ENCODE measurements around the gene HPDL. TPM values are rescaled to one million over a fixed set of nuclear protein-coding genes. Genes with fewer than 3 reads are reported as not detected.

Gene HPDL
- total RNA-seq, 4 donors from 2014 or later, result 1.7 to 2.4 (median 1.7) TPM; not detected in 1

GRCh38 chr1:45345014-45345413, 18.3 kb downstream of the HPDL start:
- peaks cover 0 to 38% (median 11%) of the 10 kb centered on the region in 4 donors for H3K4me1 ChIP-seq
- no peaks in the 10 kb centered on the region for H3K9me3 ChIP-seq
- H3K4me3 ChIP-seq, result no peak overlapping the region
- DNase-seq (ENCODE audit: low spot score in 2 of 2), result no peak
- peaks cover 6 to 44% (median 7%) of the 10 kb centered on the region in 3 donors for H3K36me3 ChIP-seq
- no peak overlapping the region for H3K27ac ChIP-seq
- no peaks in the 10 kb centered on the region for H3K27me3 ChIP-seq
- 88 to 90% methylated on average over 13 of the region's 13 CpGs for WGBS, 2 donors
- TF ChIP-seq EP300 (IDR thresholded peaks at IDR 0.05) (no peak), CTCF (IDR thresholded peaks at IDR 0.05) (no peak), POLR2A (IDR thresholded peaks at IDR 0.05) (no peak)

GRCh38 chr1:45346473-45346872, 19.8 kb downstream of the HPDL start:
- WGBS, 2 donors, result 92 to 96% methylated on average over 2 of the region's 2 CpGs
- no peaks in the 10 kb centered on the region for H3K27me3 ChIP-seq
- H3K36me3 ChIP-seq, result peaks cover 6 to 44% (median 7%) of the 10 kb centered on the region in 3 donors
- peaks cover 0 to 28% (median 1%) of the 10 kb centered on the region in 4 donors for H3K4me1 ChIP-seq
- DNase-seq (ENCODE audit: low spot score in 2 of 2), result no peak
- no peaks in the 10 kb centered on the region for H3K9me3 ChIP-seq
- TF ChIP-seq POLR2A (IDR thresholded peaks at IDR 0.05) (no peak), CTCF (IDR thresholded peaks at IDR 0.05) (no peak), EP300 (IDR thresholded peaks at IDR 0.05) (no peak)
- H3K4me3 ChIP-seq, result no peak overlapping the region
- H3K27ac ChIP-seq, result no peak overlapping the region

- Histone ChIP-seq H3K36me3 (peaks cover 0 to 29% (median 7%) of the 10 kb centered on the region in 3 donors), H3K4me1 (peaks cover 0 to 16% (median 0%) of the 10 kb centered on the region in 4 donors), H3K27ac (peak overlapping the region in 2 of 4 donors; percentile 10 to 21), H3K4me3 (no peak overlapping the region), H3K9me3 (no peaks in the 10 kb centered on the region), H3K27me3 (no peaks in the 10 kb centered on the region)
- TF ChIP-seq EP300 (IDR thresholded peaks at IDR 0.05) (no peak), POLR2A (IDR thresholded peaks at IDR 0.05) (no peak), CTCF (IDR thresholded peaks at IDR 0.05) (no peak)
- 93% methylated on average over 2 of the region's 2 CpGs for WGBS, 2 donors
- no peak for DNase-seq (ENCODE audit: low spot score in 2 of 2)
Observed at GRCh38 chr1:45348020-45348419, 21.3 kb downstream of the HPDL start.

- no peak for TF ChIP-seq CTCF (IDR thresholded peaks at IDR 0.05)
- no peak for TF ChIP-seq EP300 (IDR thresholded peaks at IDR 0.05)
- TF ChIP-seq POLR2A (IDR thresholded peaks at IDR 0.05), result no peak
- WGBS, 2 donors, result 31 to 44% methylated on average over 1 of the region's 1 CpG
- no peak for DNase-seq (ENCODE audit: low spot score in 2 of 2)
Observed at GRCh38 chr1:45348609-45348965, 21.9 kb downstream of the HPDL start.

GRCh38 chr1:45348966-45349677, 22.4 kb downstream of the HPDL start:
- 63 to 70% methylated on average over 3 of the region's 3 CpGs for WGBS, 2 donors
- H3K27ac ChIP-seq, result peak overlapping the region in 2 of 4 donors; percentile 10 to 21
- DNase-seq (ENCODE audit: low spot score in 2 of 2), result no peak
- H3K4me1 ChIP-seq, result peaks cover 0 to 16% (median 0%) of the 10 kb centered on the region in 4 donors
- H3K9me3 ChIP-seq, result no peaks in the 10 kb centered on the region
- no peaks in the 10 kb centered on the region for H3K27me3 ChIP-seq
- peaks cover 0 to 18% (median 0%) of the 10 kb centered on the region in 3 donors for H3K36me3 ChIP-seq
- TF ChIP-seq POLR2A (IDR thresholded peaks at IDR 0.05) (no peak), EP300 (IDR thresholded peaks at IDR 0.05) (no peak), CTCF (IDR thresholded peaks at IDR 0.05) (no peak)
- no peak overlapping the region for H3K4me3 ChIP-seq

More at GRCh38 chr1:45348609-45348965, 21.9 kb downstream of the HPDL start:
- peak overlapping the region in 2 of 4 donors; percentile 10 to 21 for H3K27ac ChIP-seq
- peaks cover 0 to 24% (median 2%) of the 10 kb centered on the region in 3 donors for H3K36me3 ChIP-seq
- H3K4me1 ChIP-seq, result peaks cover 0 to 16% (median 0%) of the 10 kb centered on the region in 4 donors
- H3K9me3 ChIP-seq, result no peaks in the 10 kb centered on the region
- H3K4me3 ChIP-seq, result no peak overlapping the region
- H3K27me3 ChIP-seq, result no peaks in the 10 kb centered on the region
